Activated naive CD8-positive, alpha-beta T cell treated with anti-CD3 and anti-CD28 coated beads, Interleukin-2, amount 50 U/mL, for 16 hours (primary cell): ENCODE measurements around the gene BICD2.
"Not testable (repeated sequence)": the region's sequence is repeated elsewhere in the genome, so short reads cannot be mapped to it uniquely, and the experiment has no call there.

ENCODE experiments used
- DNase-seq: peaks from one replicate; pipeline ENCODE4 v3.0.0-alpha.2; 2020; ENCODE audit warnings: low read depth, low spot score

BICD2 gene

GRCh38 chr9:92770360-92770995 is 5.8 kb upstream of the BICD2 start:
- DNase-seq: no peak

DNA sequence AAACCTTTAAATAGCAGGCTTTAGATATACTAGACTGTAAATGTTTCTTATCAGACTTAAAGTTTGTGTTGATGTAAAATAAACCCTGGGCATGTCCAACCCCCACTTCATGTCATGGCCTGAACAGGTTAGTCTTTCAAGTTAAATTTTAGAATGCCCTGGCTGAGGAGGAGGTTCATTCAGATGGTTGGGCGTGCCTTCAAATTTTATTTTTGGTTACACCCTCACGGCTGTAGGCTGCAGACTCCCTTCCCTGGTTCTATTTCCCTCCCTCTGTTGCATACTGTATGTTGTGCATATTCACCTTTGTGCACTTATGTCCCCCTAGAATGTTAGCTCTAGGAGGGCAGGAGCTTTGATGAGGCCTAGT is 5.3 kb upstream of the BICD2 start:
- no peak for DNase-seq

GRCh38 chr9:92769286-92769685 is 4.7 kb upstream of the BICD2 start:
- no peak for DNase-seq

GRCh38 chr9:92768816-92769215 is 4.2 kb upstream of the BICD2 start:
- not testable (repeated sequence) for DNase-seq

DNA sequence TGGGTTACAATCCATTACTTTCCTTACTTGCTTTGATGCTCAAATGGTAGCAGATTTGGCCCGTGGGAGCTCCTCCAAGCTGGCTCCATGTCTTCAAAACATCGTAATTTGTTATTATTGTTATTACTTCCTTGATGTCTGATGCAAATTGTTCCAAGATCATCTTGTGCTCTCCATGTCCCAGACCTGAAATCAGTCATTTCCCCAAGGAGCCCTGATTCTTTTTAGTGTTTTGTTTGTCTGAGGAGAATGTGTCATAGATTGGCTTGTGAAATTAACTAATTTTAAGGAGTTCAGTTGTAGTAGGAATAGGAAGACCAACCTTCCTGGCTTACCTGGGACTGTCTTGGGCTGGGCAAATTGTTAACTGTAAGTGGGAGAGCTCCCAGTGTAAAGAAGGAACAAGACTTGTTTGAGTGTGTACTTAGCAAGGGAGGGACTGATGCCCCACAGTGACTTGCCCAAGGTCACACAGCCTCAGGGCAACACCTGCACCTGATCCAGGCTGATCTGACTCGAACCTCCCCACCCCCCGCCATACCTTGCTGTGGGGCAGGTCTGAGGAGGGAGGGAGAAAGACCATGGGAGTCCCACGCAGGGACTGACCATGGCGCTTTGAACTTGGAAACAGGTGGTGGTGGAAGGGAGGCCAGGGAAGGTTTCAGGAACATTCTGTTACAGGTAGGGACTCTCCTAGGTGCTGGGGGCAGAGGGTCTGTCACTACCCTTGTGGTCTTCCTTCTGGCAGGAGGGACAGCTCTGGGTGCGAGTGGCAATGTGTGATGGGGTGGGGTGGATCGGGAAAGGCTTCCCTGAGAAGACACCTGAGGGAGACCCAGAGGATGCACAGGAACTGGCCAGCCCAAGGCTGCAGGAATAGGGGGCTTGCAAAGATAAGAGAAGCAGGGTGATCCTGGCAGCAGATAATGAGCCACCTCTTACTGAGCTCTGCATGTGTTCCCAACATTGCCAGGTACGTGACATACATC is 2.7 kb upstream of the BICD2 start:
- no peak for DNase-seq

GRCh38 chr9:92764988-92765936 is 629 bp upstream of the BICD2 start:
- DNase-seq: peak; percentile 97

- no peak for DNase-seq
Measured at GRCh38 chr9:92763721-92764380, 782 bp downstream of the BICD2 start.

DNA sequence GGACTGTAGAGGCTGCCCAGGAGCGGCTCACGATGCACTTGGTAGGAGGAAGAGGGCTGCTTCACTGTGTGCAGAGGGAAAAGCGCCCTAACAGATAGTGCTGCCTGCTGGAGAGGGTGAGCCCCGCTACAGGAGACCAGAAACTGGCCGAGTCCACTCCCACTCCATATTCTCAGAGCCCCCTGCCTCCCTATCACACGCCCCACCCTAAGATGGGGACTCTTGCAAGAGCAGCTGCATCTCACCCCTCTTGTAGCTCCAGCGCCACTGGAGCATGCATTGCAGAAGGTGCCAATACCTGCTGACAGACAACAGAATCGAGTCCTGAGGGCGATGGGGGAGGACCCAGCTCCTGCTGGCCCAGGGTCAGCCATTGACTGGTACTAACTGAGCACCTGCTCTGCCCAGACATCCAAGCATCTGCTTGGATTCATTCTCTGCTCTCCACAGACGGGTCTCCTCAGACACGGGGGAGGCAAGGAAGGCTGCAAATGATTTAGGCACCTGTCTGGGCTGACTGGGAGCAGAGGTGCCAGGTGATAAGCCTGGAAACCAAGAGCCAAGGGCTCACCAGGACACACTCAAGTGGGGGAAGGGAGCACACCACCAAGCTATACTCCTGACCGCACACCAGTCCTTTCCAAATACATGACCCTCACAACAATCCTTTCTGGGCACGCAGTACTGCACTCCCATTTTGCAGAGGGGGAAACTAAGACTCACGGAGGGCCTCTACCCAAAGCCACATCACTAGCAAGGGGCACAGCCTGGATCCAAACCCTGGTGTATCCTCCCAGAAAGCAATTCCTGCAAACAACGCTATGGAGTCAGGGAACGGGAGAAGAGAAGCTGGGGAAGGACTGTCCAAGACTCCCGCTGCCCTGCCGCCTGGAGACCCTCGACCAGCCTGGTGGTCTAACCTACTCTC is 1.6 kb downstream of the BICD2 start:
- no peak for DNase-seq

DNA sequence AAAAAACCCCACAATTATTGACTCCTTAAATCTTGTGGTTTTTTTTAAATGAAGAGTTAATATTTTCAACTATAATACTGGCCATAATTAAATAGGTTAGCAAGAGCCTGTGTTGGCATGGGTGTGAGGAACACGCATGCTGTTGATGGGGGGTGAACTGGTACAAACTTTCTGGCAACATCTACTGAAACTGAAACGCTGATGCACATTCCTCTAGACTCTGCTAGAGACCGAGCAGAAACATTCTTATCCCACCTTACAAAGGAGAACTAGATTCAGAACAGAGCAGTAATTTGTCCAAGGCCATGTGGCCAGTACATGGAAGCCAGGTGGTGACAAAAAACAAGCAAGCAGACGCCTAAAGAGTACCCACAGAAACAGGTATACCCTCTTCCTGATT is 2.4 kb downstream of the BICD2 start:
- no peak for DNase-seq

DNA sequence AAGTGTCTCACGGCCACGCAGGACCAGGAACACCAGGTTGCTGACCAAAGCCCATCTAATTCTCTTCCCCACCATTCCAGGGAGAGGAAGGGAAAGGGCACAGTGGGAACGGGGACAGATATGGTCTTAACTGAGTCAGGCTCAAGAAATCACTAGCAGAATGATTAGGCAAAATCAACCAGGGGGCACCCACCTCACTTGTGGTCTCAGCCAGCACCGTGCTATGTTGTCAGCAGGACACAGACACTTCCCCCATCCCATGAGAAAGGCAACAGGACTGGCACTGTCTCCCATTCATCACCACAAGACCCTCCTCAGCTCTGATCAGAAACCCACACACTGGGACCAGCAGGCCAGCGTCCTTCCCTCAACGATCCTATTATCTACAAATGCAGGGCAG is 2.9 kb downstream of the BICD2 start:
- DNase-seq: no peak

- no peak for DNase-seq
Measured at GRCh38 chr9:92760494-92760893, 4.1 kb downstream of the BICD2 start.

- no peak for DNase-seq
Measured at GRCh38 chr9:92760070-92760469, 4.6 kb downstream of the BICD2 start.

GRCh38 chr9:92759446-92759845 is 5.2 kb downstream of the BICD2 start:
- DNase-seq: no peak

- no peak for DNase-seq
Measured at GRCh38 chr9:92756792-92757191, 7.8 kb downstream of the BICD2 start.

- DNase-seq: no peak
Measured at GRCh38 chr9:92754091-92754745, 10.4 kb downstream of the BICD2 start.

GRCh38 chr9:92752812-92753404 is 11.7 kb downstream of the BICD2 start:
- DNase-seq: no peak

- no peak for DNase-seq
Measured at GRCh38 chr9:92749934-92750315, 14.7 kb downstream of the BICD2 start.

- DNase-seq: no peak
Measured at GRCh38 chr9:92749071-92749933, 15.3 kb downstream of the BICD2 start.

- DNase-seq: no peak
Measured at GRCh38 chr9:92748233-92748497, 16.5 kb downstream of the BICD2 start.
